ENCODE results near the gene USP4. TPM values are rescaled to one million over a fixed set of nuclear protein-coding genes. Genes with fewer than 3 reads are reported as not detected.
"Not testable (repeated sequence)": the region's sequence is repeated elsewhere in the genome, so short reads cannot be mapped to it uniquely, and the experiment has no call there.

Gene USP4
- total RNA-seq, 2 experiments from 2014 or later = 79.9 to 84.5 TPM

GRCh38 chr3:49362561-49362960 lies 22.7 kb upstream of the USP4 start:
- Mint-ChIP-seq H3K27ac (peak overlapping the region; percentile 54), H3K27me3 (no peaks in the 10 kb centered on the region), H3K4me3 (no peak overlapping the region), H3K4me1 (peaks cover 23% of the 10 kb centered on the region), H3K9me3 (ENCODE audit: low read depth) (no peaks in the 10 kb centered on the region), H3K36me3 (peaks cover 53% of the 10 kb centered on the region)
- DNase-seq (no peak), ATAC-seq (no peak)
- CTCF ChIA-PET = interaction anchor here (1.4 kb wide), 1 partner anchor 22 kb away, joined by 4 read pairs; no protein-coding TSS in a partner anchor

DNA sequence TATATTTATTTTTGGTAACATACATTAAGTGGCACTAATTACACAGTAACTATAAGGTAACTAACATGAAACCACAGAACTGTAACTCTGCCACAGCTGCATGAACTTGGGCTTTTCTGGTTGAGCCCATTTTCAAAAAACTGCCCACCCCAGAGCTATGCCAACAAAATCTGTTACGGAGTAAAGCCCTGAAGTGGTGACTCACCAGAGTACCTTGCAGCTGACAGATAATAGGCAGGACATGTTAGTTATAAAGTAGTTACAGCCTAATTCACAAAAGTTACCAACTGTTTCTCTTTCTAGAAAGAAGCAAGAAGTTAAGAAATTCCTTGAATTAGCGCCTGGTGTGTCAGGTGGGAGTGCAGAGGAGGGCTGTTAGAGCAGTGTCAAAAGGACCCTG lies 19.8 kb upstream of the USP4 start:
- Mint-ChIP-seq H3K27ac (peak overlapping the region; percentile 87), H3K4me3 (no peak overlapping the region), H3K4me1 (peaks cover 27% of the 10 kb centered on the region), H3K36me3 (peaks cover 44% of the 10 kb centered on the region), H3K9me3 (ENCODE audit: low read depth) (no peaks in the 10 kb centered on the region), H3K27me3 (no peaks in the 10 kb centered on the region)
- CTCF ChIA-PET = interaction anchor here (2.0 to 4.6 kb wide), 3 partner anchors 16 to 89 kb away, joined by 5 to 20 read pairs (median 14); partner anchors contain the start of gene USP4
- DNase-seq (no peak), ATAC-seq (no peak)

DNA sequence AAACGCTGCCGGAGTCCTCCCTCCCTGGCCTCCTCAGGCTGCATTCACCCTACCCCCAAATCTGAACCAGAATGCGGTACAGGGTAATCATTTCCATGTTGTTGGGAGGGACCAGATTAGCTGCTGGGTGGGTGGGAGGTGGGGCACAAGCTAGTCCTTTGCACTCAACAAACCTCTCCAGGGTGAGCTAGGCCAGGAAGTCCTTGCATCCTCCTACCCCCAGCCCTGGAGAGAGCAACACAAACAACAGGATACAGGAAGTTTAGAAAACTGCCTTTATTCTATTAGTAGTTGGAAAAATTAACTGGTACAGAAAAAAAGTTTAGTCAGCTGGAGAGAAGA lies 19.0 kb upstream of the USP4 start:
- no peaks in the 10 kb centered on the region for H3K9me3 Mint-ChIP-seq (ENCODE audit: low read depth)
- H3K27ac Mint-ChIP-seq = peak overlapping the region; percentile 87
- CTCF ChIA-PET = interaction anchor here (2.0 to 4.6 kb wide), 3 partner anchors 16 to 90 kb away, joined by 5 to 20 read pairs (median 14); partner anchors contain the start of gene USP4
- H3K4me3 Mint-ChIP-seq = peak overlapping the region; percentile 83
- ATAC-seq (no peak), DNase-seq (no peak)
- H3K27me3 Mint-ChIP-seq = no peaks in the 10 kb centered on the region
- H3K4me1 Mint-ChIP-seq = peaks cover 28% of the 10 kb centered on the region
- H3K36me3 Mint-ChIP-seq = peaks cover 45% of the 10 kb centered on the region

GRCh38 chr3:49358217-49358883 lies 18.5 kb upstream of the USP4 start, which contains the start of gene GPX1:
GPX1 (minus strand) TSS chr3:49358353; CDS start chr3:49358278, 75 bp downstream.
- ATAC-seq (peak; percentile 91), DNase-seq (peak; percentile 91)
- no peaks in the 10 kb centered on the region for H3K9me3 Mint-ChIP-seq (ENCODE audit: low read depth)
- H3K36me3 Mint-ChIP-seq = peaks cover 45% of the 10 kb centered on the region
- H3K4me1 Mint-ChIP-seq = peaks cover 26% of the 10 kb centered on the region
- no peaks in the 10 kb centered on the region for H3K27me3 Mint-ChIP-seq
- peak within 1 kb of the TSS; percentile 87 for H3K27ac Mint-ChIP-seq
- H3K4me3 Mint-ChIP-seq = peak within 1 kb of the TSS; percentile 83
- CTCF ChIA-PET = interaction anchor here (1.0 to 4.6 kb wide), 4 partner anchors 18 to 187 kb away, joined by 3 to 20 read pairs (median 9); partner anchors contain the start of genes KLHDC8B and USP4

DNA sequence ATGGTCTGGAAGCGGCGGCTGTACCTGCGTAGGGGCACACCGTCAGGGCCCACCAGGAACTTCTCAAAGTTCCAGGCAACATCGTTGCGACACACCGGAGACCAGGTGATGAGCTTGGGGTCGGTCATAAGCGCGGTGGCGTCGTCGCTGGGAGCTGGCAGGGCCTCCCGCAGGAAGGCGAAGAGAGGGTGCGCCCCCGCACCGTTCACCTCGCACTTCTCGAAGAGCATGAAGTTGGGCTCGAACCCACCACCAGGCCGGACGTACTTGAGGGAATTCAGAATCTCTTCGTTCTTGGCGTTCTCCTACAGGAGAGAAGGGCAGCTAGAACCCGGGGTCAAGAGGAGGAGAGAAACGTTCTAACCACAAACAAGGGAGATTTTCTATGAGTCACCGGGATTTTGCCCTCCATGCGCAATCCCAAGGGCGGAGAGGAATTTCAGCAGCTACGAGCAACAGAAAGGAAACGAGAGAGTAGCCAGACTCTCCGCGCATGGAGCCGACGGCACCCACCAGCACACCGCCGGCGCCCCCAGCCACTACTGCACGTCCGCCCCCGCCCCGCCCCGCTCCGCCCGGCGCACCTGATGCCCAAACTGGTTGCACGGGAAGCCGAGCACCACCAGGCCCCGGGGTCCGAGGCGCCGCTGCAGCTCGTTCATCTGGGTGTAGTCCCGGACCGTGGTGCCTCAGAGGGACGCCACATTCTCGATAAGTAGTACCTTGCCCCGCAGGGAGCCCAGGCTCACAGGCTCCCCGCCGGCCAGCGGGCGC lies 17.8 kb upstream of the USP4 start:
- CTCF ChIA-PET = interaction anchor here (0.9 to 4.6 kb wide), 5 partner anchors 12 to 187 kb away, joined by 3 to 20 read pairs (median 4); partner anchors contain the start of genes KLHDC8B and USP4
- Mint-ChIP-seq H3K4me3 (peak overlapping the region; percentile 83), H3K27ac (peak overlapping the region; percentile 87), H3K4me1 (peaks cover 23% of the 10 kb centered on the region), H3K36me3 (peaks cover 41% of the 10 kb centered on the region)
- DNase-seq (peak; percentile 64), ATAC-seq (peak; percentile 48)
- not testable (repeated sequence) for H3K27me3 Mint-ChIP-seq; H3K9me3 Mint-ChIP-seq (ENCODE audit: low read depth)

GRCh38 chr3:49357095-49357442 lies 17.2 kb upstream of the USP4 start:
- DNase-seq = peak; percentile 46
- peak overlapping the region; percentile 83 for H3K4me3 Mint-ChIP-seq
- peak; percentile 10 for ATAC-seq
- CTCF ChIA-PET = interaction anchor here (0.6 to 4.6 kb wide), 6 partner anchors 12 to 186 kb away, joined by 3 to 20 read pairs (median 4); partner anchors contain the start of genes KLHDC8B and USP4
- H3K9me3 Mint-ChIP-seq (ENCODE audit: low read depth); H3K27me3 Mint-ChIP-seq: not testable (repeated sequence)
- H3K36me3 Mint-ChIP-seq = peaks cover 36% of the 10 kb centered on the region
- peaks cover 20% of the 10 kb centered on the region for H3K4me1 Mint-ChIP-seq
- H3K27ac Mint-ChIP-seq = peak overlapping the region; percentile 84

- H3K36me3 Mint-ChIP-seq = peaks cover 11% of the 10 kb centered on the region
- ATAC-seq (no peak), DNase-seq (no peak)
- H3K27me3 Mint-ChIP-seq = no peaks in the 10 kb centered on the region
- no peaks in the 10 kb centered on the region for H3K9me3 Mint-ChIP-seq (ENCODE audit: low read depth)
- H3K27ac Mint-ChIP-seq = no peak overlapping the region
- CTCF ChIA-PET = interaction anchor here (1.3 to 2.1 kb wide), 2 partner anchors 13 to 96 kb away, joined by 4 to 8 read pairs; partner anchors contain the start of gene USP4
- peaks cover 11% of the 10 kb centered on the region for H3K4me1 Mint-ChIP-seq
- no peak overlapping the region for H3K4me3 Mint-ChIP-seq
Observed at GRCh38 chr3:49352890-49353421, 13.1 kb upstream of the USP4 start.

DNA sequence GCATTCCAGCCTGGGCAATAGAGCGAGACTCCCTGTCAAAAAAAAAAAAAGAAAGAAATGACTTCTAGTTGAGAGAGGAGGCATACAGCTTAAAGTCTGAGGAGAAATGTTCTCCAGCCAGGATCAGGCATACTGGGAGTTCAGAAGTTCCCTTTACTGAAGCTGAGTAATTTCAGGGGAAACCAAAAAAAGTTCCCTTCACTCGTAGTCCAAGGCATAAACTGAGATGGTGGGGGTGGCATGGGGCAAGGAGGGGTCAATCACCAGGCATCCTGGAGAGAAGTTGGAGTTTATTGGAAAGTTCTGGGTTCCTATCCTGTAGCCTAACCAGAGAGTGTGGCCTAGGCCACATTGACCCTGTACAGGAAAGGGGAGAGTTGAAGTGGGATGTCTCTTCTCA lies 12.4 kb upstream of the USP4 start:
- Mint-ChIP-seq H3K36me3 (peaks cover 11% of the 10 kb centered on the region), H3K4me3 (no peak overlapping the region), H3K27ac (no peak overlapping the region), H3K27me3 (no peaks in the 10 kb centered on the region), H3K9me3 (ENCODE audit: low read depth) (no peaks in the 10 kb centered on the region), H3K4me1 (peaks cover 11% of the 10 kb centered on the region)
- CTCF ChIA-PET = interaction anchor here (1.3 to 2.1 kb wide), 3 partner anchors 12 to 96 kb away, joined by 4 to 9 read pairs (median 8); partner anchors contain the start of gene USP4
- no peak for ATAC-seq
- DNase-seq = no peak

- H3K27ac Mint-ChIP-seq = no peak overlapping the region
- no peak for ATAC-seq
- H3K4me1 Mint-ChIP-seq = peaks cover 10% of the 10 kb centered on the region
- H3K27me3 Mint-ChIP-seq = no peaks in the 10 kb centered on the region
- H3K36me3 Mint-ChIP-seq = peaks cover 10% of the 10 kb centered on the region
- no peaks in the 10 kb centered on the region for H3K9me3 Mint-ChIP-seq (ENCODE audit: low read depth)
- CTCF ChIA-PET = interaction anchor here (2.1 kb wide), 1 partner anchor 11 kb away, joined by 9 read pairs; the partner anchor contains the start of gene USP4
- no peak overlapping the region for H3K4me3 Mint-ChIP-seq
- DNase-seq = no peak
Observed at GRCh38 chr3:49351521-49352011, 11.7 kb upstream of the USP4 start.

GRCh38 chr3:49349348-49350114 lies 9.7 kb upstream of the USP4 start:
- H3K4me3 Mint-ChIP-seq = no peak overlapping the region
- H3K9me3 Mint-ChIP-seq (ENCODE audit: low read depth) = no peaks in the 10 kb centered on the region
- peaks cover 3% of the 10 kb centered on the region for H3K36me3 Mint-ChIP-seq
- DNase-seq (no peak), ATAC-seq (peak; percentile 10)
- no peaks in the 10 kb centered on the region for H3K27me3 Mint-ChIP-seq
- CTCF ChIA-PET = interaction anchor here (1.9 kb wide), 1 partner anchor 10 kb away, joined by 5 read pairs; the partner anchor contains the start of gene USP4
- H3K4me1 Mint-ChIP-seq = peaks cover 10% of the 10 kb centered on the region
- H3K27ac Mint-ChIP-seq = no peak overlapping the region

DNA sequence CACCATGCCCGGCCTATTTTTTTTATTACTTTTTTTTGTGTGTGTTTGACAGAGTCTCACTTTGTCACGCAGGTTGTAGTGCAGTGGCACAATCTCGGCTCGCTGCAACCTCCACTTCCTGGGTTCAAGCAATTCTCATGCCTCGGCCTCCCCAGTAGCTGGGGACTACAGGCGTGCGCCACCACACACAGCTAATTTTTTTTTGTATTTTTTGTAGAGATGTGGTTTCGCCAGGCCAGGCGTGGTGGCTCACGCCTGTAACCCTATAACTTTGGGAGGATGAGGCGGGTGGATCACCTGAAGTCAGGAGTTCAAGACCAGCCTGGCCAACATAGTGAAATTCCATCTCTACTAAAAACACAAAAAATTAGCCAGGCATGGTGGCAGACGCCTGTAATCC lies 8.5 kb upstream of the USP4 start:
- CTCF ChIA-PET = interaction anchor here (1.9 kb wide), 1 partner anchor 8 kb away, joined by 5 read pairs; the partner anchor contains the start of gene USP4
- not testable (repeated sequence) for DNase-seq

GRCh38 chr3:49346797-49347251 lies 7.0 kb upstream of the USP4 start:
- Mint-ChIP-seq H3K4me3 (no peak overlapping the region), H3K36me3 (no peaks in the 10 kb centered on the region), H3K4me1 (peaks cover 15% of the 10 kb centered on the region), H3K9me3 (ENCODE audit: low read depth) (no peaks in the 10 kb centered on the region), H3K27me3 (no peaks in the 10 kb centered on the region), H3K27ac (no peak overlapping the region)
- ATAC-seq (no peak), DNase-seq (no peak)
- CTCF ChIA-PET = interaction anchor here (0.6 kb wide), 1 partner anchor 18 kb away, joined by 3 read pairs; no protein-coding TSS in a partner anchor

More for the DNA sequence above, 8.5 kb upstream of the USP4 start:
- not testable (repeated sequence) for H3K27ac Mint-ChIP-seq; H3K36me3 Mint-ChIP-seq; H3K9me3 Mint-ChIP-seq (ENCODE audit: low read depth); H3K27me3 Mint-ChIP-seq; ATAC-seq; H3K4me1 Mint-ChIP-seq; H3K4me3 Mint-ChIP-seq
